ENCODE measurements around the gene TMEM91.
A peak's percentile ranks its signal among the peaks of the same experiment; 100 is the strongest.
"Not testable (repeated sequence)": the region's sequence is repeated elsewhere in the genome, so short reads cannot be mapped to it uniquely, and the experiment has no call there.

TMEM91 gene

GRCh38 chr19:41381536-41381935 lies 5.2 kb downstream of the TMEM91 start:
- not testable (repeated sequence) for DNase-seq

GRCh38 chr19:41384351-41384750 lies 8.0 kb downstream of the TMEM91 start:
- DNase-seq: no peak

- DNase-seq: no peak
Measured at GRCh38 chr19:41386442-41386841, 10.1 kb downstream of the TMEM91 start.

GRCh38 chr19:41391618-41392017 lies 15.3 kb downstream of the TMEM91 start:
- DNase-seq: no peak

- DNase-seq: no peak
Measured at GRCh38 chr19:41392775-41393174, 16.4 kb downstream of the TMEM91 start.

GRCh38 chr19:41395355-41395754 lies 19.0 kb downstream of the TMEM91 start:
- no peak for DNase-seq

GRCh38 chr19:41397086-41398049 lies 21.0 kb downstream of the TMEM91 start, which contains the start of the genes BCKDHA and EXOSC5:
BCKDHA (plus strand) TSS chr19:41397818; CDS start chr19:41397828, 10 bp downstream.
EXOSC5 (minus strand) TSS chr19:41397359; CDS start chr19:41397328, 31 bp downstream.
- DNase-seq: peak; percentile 100

GRCh38 chr19:41398050-41398418 lies 21.7 kb downstream of the TMEM91 start:
- no peak for DNase-seq

- no peak for DNase-seq
Measured at GRCh38 chr19:41398598-41398997, 22.3 kb downstream of the TMEM91 start.

- no peak for DNase-seq
Measured at GRCh38 chr19:41399091-41399490, 22.8 kb downstream of the TMEM91 start.

GRCh38 chr19:41399525-41399924 lies 23.2 kb downstream of the TMEM91 start:
- DNase-seq: no peak

GRCh38 chr19:41401483-41401882 lies 25.1 kb downstream of the TMEM91 start:
- DNase-seq: no peak

GRCh38 chr19:41402010-41402409 lies 25.7 kb downstream of the TMEM91 start:
- DNase-seq: no peak

- DNase-seq: no peak
Measured at GRCh38 chr19:41403181-41403970, 27.0 kb downstream of the TMEM91 start.

GRCh38 chr19:41405776-41406175 lies 29.4 kb downstream of the TMEM91 start:
- DNase-seq: no peak

- no peak for DNase-seq
Measured at GRCh38 chr19:41407271-41407670, 30.9 kb downstream of the TMEM91 start.

GRCh38 chr19:41408256-41408655 lies 31.9 kb downstream of the TMEM91 start:
- peak; percentile 21 for DNase-seq

- DNase-seq: not testable (repeated sequence)
Measured at GRCh38 chr19:41408846-41409245, 32.5 kb downstream of the TMEM91 start.

GRCh38 chr19:41409288-41409687 lies 33.0 kb downstream of the TMEM91 start:
- DNase-seq: no peak

GRCh38 chr19:41410336-41411054 lies 34.2 kb downstream of the TMEM91 start:
- no peak for DNase-seq

- DNase-seq: no peak
Measured at GRCh38 chr19:41411100-41411967, 35.0 kb downstream of the TMEM91 start.

GRCh38 chr19:41411968-41412265 lies 35.6 kb downstream of the TMEM91 start:
- DNase-seq: no peak

All from NCI-H1436 (cell line).